ENCODE results near the gene SBK2. TPM values are rescaled to one million over a fixed set of nuclear protein-coding genes. Genes with fewer than 3 reads are reported as not detected.
"Not testable (repeated sequence)": the region's sequence is repeated elsewhere in the genome, so short reads cannot be mapped to it uniquely, and the experiment has no call there.

Gene SBK2
- total RNA-seq, 6 experiments from 2014 or later, result not detected

DNA sequence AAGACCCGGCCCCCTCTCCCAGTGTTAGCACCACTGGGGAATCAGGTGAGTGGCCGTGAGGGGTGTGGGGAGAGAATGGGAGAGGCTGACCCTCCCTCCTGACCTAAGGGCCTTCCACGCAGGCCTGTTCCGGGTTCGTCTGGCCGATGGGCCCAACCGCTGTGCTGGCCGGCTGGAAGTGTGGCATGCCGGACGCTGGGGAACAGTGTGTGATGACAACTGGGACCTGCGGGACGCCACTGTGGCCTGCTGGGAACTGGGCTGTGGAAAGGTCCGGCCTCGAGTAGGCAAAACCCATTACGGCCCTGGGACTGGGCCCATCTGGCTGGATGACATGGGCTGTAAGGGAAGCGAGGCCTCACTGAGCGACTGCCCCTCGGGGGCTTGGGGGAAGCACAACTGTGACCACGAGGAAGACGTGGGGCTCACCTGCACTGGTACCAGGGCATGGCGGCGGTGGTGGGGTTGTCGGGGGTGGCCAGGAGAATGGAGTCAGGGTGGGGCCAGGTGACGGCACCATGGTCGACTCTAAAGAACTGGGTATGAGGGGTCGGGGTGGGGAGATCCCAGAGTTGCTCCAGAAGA is 36.5 kb downstream of the SBK2 start:
- Mint-ChIP-seq H3K27me3 (ENCODE audit: insufficient read depth) (peaks cover 11% of the 10 kb centered on the region), H3K36me3 (ENCODE audit: low read depth) (peaks cover 36% of the 10 kb centered on the region), H3K27ac (no peak overlapping the region), H3K4me3 (no peak overlapping the region), H3K4me1 (ENCODE audit: low read depth) (peaks cover 34% of the 10 kb centered on the region), H3K9me3 (no peaks in the 10 kb centered on the region)
- no peak for DNase-seq
- TF ChIP-seq, protein P1, sequence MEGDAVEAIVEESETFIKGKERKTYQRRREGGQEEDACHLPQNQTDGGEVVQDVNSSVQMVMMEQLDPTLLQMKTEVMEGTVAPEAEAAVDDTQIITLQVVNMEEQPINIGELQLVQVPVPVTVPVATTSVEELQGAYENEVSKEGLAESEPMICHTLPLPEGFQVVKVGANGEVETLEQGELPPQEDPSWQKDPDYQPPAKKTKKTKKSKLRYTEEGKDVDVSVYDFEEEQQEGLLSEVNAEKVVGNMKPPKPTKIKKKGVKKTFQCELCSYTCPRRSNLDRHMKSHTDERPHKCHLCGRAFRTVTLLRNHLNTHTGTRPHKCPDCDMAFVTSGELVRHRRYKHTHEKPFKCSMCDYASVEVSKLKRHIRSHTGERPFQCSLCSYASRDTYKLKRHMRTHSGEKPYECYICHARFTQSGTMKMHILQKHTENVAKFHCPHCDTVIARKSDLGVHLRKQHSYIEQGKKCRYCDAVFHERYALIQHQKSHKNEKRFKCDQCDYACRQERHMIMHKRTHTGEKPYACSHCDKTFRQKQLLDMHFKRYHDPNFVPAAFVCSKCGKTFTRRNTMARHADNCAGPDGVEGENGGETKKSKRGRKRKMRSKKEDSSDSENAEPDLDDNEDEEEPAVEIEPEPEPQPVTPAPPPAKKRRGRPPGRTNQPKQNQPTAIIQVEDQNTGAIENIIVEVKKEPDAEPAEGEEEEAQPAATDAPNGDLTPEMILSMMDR (IDR thresholded peaks at IDR 0.05), result no peak

DNA sequence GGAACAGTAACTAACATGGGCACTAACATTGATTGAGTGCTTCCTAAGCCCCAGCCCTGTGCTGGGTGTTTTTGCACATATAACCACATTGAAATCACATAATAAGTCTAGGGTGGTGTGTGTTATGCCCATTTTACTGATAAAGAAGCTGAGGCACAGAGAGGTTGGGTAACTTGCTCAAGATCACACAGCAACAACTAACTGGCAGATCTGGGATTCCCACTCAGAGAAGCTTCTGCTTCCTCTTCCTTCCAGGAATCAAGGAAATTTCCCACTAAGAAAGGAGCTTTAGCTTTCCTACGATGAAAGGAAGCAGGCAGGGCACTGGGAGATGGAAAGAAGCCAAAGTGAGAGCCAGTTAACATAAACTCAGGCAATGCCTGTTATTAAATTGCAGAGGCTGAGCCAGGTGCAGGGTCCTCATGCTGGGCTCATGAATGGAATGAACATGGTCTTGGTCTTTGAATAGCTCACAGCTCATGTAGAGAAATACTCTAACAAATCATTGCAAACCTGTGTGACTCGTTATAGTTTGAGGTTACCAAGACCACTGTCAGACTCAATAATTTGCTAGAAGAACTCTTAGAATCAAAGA is 38.6 kb downstream of the SBK2 start:
- Mint-ChIP-seq H3K27ac (no peak overlapping the region; the same call in 1 of the 2 replicates), H3K4me3 (no peak overlapping the region), H3K9me3 (no peaks in the 10 kb centered on the region), H3K4me1 (ENCODE audit: low read depth) (peaks cover 39% of the 10 kb centered on the region), H3K27me3 (ENCODE audit: insufficient read depth) (peaks cover 6% of the 10 kb centered on the region), H3K36me3 (ENCODE audit: low read depth) (peaks cover 32% of the 10 kb centered on the region)
- DNase-seq, result no peak
- TF ChIP-seq, protein P1 (IDR thresholded peaks at IDR 0.05), result no peak

DNA sequence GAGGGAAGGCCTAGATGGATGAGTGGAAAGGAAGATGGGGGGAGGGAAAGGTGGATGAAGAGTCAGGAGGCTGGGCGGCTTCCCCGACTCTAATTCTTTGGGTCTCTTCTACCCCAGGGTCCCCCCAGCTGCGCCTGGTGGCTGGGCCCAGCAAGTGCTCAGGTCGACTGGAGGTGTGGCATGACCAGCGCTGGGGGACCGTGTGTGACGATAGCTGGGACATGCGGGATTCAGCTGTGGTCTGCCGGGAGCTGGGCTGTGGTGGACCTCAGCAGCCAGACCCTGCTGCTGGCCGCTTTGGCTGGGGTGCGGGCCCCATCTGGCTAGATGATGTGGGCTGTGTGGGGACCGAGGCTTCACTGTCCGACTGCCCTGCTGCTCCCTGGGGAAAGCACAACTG is 39.2 kb downstream of the SBK2 start:
- peaks cover 27% of the 10 kb centered on the region; the same call in 1 of the 2 replicates for H3K36me3 Mint-ChIP-seq (ENCODE audit: low read depth)
- TF ChIP-seq, protein P1 (IDR thresholded peaks at IDR 0.05), result no peak
- peaks cover 3% of the 10 kb centered on the region for H3K27me3 Mint-ChIP-seq (ENCODE audit: insufficient read depth)
- no peak overlapping the region for H3K4me3 Mint-ChIP-seq
- peak overlapping the region; percentile 49; the same call in 1 of the 2 replicates for H3K27ac Mint-ChIP-seq
- no peaks in the 10 kb centered on the region for H3K9me3 Mint-ChIP-seq
- H3K4me1 Mint-ChIP-seq (ENCODE audit: low read depth), result peaks cover 45% of the 10 kb centered on the region
- DNase-seq, result no peak

DNA sequence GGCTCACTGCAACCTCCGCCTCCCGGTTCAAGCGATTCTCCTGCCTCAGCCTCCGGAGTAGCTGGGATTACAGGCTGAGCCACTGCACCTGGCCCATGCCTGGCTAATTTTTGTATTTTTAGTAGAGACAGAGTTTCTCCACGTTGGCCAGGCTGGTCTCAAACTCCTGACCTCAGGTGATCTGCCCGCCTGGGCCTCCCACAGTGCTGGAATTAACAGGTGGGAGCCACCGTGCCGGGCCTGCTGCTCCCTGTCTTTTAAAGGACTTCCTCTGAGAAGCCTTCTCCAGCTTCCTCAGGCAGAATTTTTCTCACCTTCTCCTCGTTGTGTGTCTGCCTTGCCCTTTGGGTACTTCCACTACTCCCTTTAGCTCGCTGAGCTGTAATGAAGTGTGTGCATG is 40.1 kb downstream of the SBK2 start:
- H3K4me1 Mint-ChIP-seq (ENCODE audit: low read depth), result peaks cover 54% of the 10 kb centered on the region
- not testable (repeated sequence) for DNase-seq

DNA sequence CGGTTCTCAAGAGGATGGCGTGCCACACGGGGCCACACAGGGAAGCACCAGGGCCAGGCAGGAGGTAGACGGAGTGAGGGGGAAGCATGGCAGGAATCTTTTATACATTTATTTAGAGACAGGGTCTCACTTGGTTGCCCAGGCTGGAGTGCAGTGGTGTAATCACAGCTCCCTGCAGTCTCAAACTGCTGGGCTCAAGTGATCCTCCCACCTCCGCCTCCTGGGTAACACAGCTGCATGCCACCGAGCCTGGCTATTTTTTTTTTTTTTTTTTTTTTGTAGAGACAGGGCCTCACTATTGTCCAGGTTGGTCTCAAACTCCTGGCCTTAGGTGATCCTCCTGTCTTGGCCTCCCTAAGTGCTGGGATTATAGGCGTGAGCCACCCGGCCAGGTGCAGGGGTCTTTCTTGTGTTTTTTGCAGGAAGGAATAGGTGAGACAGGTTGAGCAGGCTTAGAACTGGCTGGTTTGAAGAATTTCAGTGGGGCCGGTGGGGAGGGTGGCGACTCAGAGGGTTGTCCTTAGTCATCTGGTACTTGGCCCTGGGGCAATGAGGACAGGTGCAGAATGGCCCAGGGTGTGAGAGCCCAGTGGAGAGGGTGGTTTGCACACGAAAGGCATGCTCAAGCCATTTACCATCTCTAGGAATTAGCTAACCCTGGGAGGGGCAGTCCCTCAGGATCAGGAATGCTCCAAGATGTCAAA is 41.1 kb downstream of the SBK2 start:
- Mint-ChIP-seq H3K27ac (peak overlapping the region; percentile 63), H3K4me3 (peak overlapping the region; percentile 55), H3K27me3 (ENCODE audit: insufficient read depth) (peaks cover 3% of the 10 kb centered on the region), H3K36me3 (ENCODE audit: low read depth) (peaks cover 15% of the 10 kb centered on the region; the same call in 1 of the 2 replicates), H3K4me1 (ENCODE audit: low read depth) (peaks cover 59% of the 10 kb centered on the region), H3K9me3 (no peaks in the 10 kb centered on the region)
- TF ChIP-seq, protein P1 (IDR thresholded peaks at IDR 0.05), result no peak
- no peak for DNase-seq

More for the DNA sequence above, 40.1 kb downstream of the SBK2 start:
- not testable (repeated sequence) for H3K27me3 Mint-ChIP-seq (ENCODE audit: insufficient read depth); H3K9me3 Mint-ChIP-seq; H3K4me3 Mint-ChIP-seq
- peaks cover 19% of the 10 kb centered on the region; the same call in 1 of the 2 replicates for H3K36me3 Mint-ChIP-seq (ENCODE audit: low read depth)
- peak overlapping the region; percentile 20 for H3K27ac Mint-ChIP-seq
